HepG2 (cell line): ENCODE data around the gene GCSAM. TPM values are rescaled to one million over a fixed set of nuclear protein-coding genes. Genes with fewer than 3 reads are reported as not detected.

Experiments used
- ATAC-seq: fragments of 200-7000 bp; cut with Tn5 transposase; 3 replicates; pipeline ENCODE4 v1.9.1; 2020; ENCODE audit warnings: mild to moderate bottlenecking, moderate library complexity
- BruUV-seq: library from RNA; stranded (reverse); fragments of 400-500 nt; replicated peaks from 2 replicates; lab custom pipeline; 2021; lab: Mats Ljungman, UMichigan
- CTCF ChIA-PET: fragments of 300-600 bp; formaldehyde crosslinking; extraction: SDS; loops from one replicate; lab custom pipeline; 2021; ENCODE audit warnings: low total read pairs, inconsistent platforms, low intra/inter-chr PET ratio; lab: Yijun Ruan, JAX
- POLR2A ChIA-PET: fragments of 350-600 bp; sonication (Branson Sonifier 250); formaldehyde crosslinking; loops from one replicate; lab custom pipeline; 2020; ENCODE audit warnings: antibody characterized with exemption, inconsistent platforms; lab: Yijun Ruan, JAX
- DNase-seq: peaks from one replicate; pipeline ENCODE4 v3.0.0-alpha.2; 2015; ENCODE audit warnings: low spot score
- FAIRE-seq: peaks from 3 replicates; lab custom pipeline; 2011; peaks lifted over from hg19 to GRCh38; lab: Jason Lieb, UNC
- H2AFZ ChIP-seq: one replicate; pipeline ENCODE4 v1.6.1; 2011; ENCODE audit warnings: low read length, inconsistent platforms
- H3K27ac ChIP-seq: fragments of 300-600 bp; 3 replicates; pipeline ENCODE4 v1.8.0; 2011; ENCODE audit warnings: mixed run types, mild to moderate bottlenecking, mixed read lengths, low read length, inconsistent platforms; ENCODE audit not compliant: insufficient read depth; ENCODE audit errors: extremely low read length
- H3K27me3 ChIP-seq, 2 experiments: fragments of 200-600 bp in 1 of 2; 2 replicates in 1 of 2; 3 replicates in 1 of 2; pipeline versions ENCODE4 v1.6.0 to v1.8.0; 2011; ENCODE audit warnings: low read length in 2 of 2, mild to moderate bottlenecking in 2 of 2, moderate library complexity in 2 of 2, inconsistent platforms in 1 of 2; ENCODE audit not compliant: insufficient read depth in 2 of 2, control insufficient read depth in 1 of 2
- H3K36me3 ChIP-seq, 2 experiments: fragments of 200-600 bp in 1 of 2; replicated peaks in 1 of 2; 2 replicates in 1 of 2; 3 replicates in 1 of 2; pipeline versions ENCODE4 v1.5.1 to v1.8.0; 2011; ENCODE audit warnings: low read length in 2 of 2, inconsistent platforms in 1 of 2; ENCODE audit not compliant: insufficient read depth in 2 of 2, control insufficient read depth in 1 of 2
- H3K4me1 ChIP-seq: 2 replicates; pipeline ENCODE4 v1.5.1; 2012; ENCODE audit warnings: low read length, inconsistent platforms; ENCODE audit not compliant: insufficient read depth
- H3K4me2 ChIP-seq: 2 replicates; pipeline ENCODE4 v1.6.0; 2011; ENCODE audit warnings: low read depth, low read length, inconsistent platforms
- H3K4me3 ChIP-seq, 3 experiments: fragments of 200-600 bp in 1 of 3; sonication (generic), shearing (Covaris generic) in 1 of 3; replicated peaks in 1 of 3; 2 replicates each; pipeline ENCODE4 v1.5.1; 2011 to 2016; ENCODE audit warnings: low read length in 3 of 3, inconsistent platforms in 2 of 3, low read depth in 2 of 3, mild to moderate bottlenecking in 2 of 3, control low read depth in 1 of 3, mixed read lengths in 1 of 3; ENCODE audit not compliant: insufficient read depth in 1 of 3
- H3K79me2 ChIP-seq: one replicate; pipeline ENCODE4 v1.6.1; 2011; ENCODE audit warnings: low read length, inconsistent platforms; ENCODE audit not compliant: insufficient read depth
- H3K9ac ChIP-seq: 2 replicates; pipeline ENCODE4 v1.6.0; 2011; ENCODE audit warnings: mild to moderate bottlenecking, low read depth, low read length, inconsistent platforms; ENCODE audit not compliant: insufficient read depth
- H3K9me3 ChIP-seq: 2 replicates; pipeline ENCODE4 v1.5.1; 2012; ENCODE audit warnings: mild to moderate bottlenecking, low read length
- H4K20me1 ChIP-seq: 2 replicates; pipeline ENCODE4 v1.6.0; 2011; ENCODE audit warnings: inconsistent platforms, mild to moderate bottlenecking, low read length, moderate library complexity; ENCODE audit not compliant: insufficient read depth
- EHMT2 ChIP-seq: fragments of 200-600 bp; sonication (generic); IDR thresholded peaks from 2 replicates; pipeline ENCODE4 v1.7.0; 2017; ENCODE audit warnings: antibody characterized with exemption, low read depth, low read length, borderline replicate concordance
- ESRRA ChIP-seq: sonication (generic); formaldehyde crosslinking; IDR thresholded peaks from 2 replicates; pipeline ENCODE4 v1.5.1; 2020; ENCODE audit warnings: mild to moderate bottlenecking, low read depth, missing genetic modification reagents
- LBX2 ChIP-seq: sonication (generic); formaldehyde crosslinking; IDR thresholded peaks from 2 replicates; pipeline ENCODE4 v1.5.0; 2020; ENCODE audit warnings: missing genetic modification reagents, mild to moderate bottlenecking, borderline replicate concordance
- ZNF292 ChIP-seq: sonication (generic); formaldehyde crosslinking; IDR thresholded peaks from 2 replicates; pipeline ENCODE4 v1.8.1; 2022; ENCODE audit warnings: mild to moderate bottlenecking, low read depth, missing genetic modification reagents, borderline replicate concordance
- ZSCAN29 ChIP-seq: sonication (generic); formaldehyde crosslinking; conservative IDR thresholded peaks from 2 replicates; pipeline ENCODE4 v1.4.0; 2020; ENCODE audit warnings: mild to moderate bottlenecking, missing genetic modification reagents
- WGBS: methylation state at CpG from one replicate; pipeline ENCODE4 v1.1.6; 2017; ENCODE audit warnings: low lambda C conversion rate; 5-methylcytosine and 5-hydroxymethylcytosine counted together
- in situ Hi-C: cut with HindIII; loops from 2 replicates; pipeline ENCODE4 v1.10.0; 2017; ENCODE audit warnings: low pct_unique_long_range_greater_than_20kb; ENCODE audit not compliant: extremely low pct_ligation_motif_present
- intact Hi-C: fragments of 100-400 bp; cut with micrococcal nuclease; formaldehyde crosslinking; loops from one replicate; pipeline ENCODE4 v1.10.0; 2022; ENCODE audit not compliant: unreplicated experiment
- polyA plus RNA-seq, 8 experiments: library from polyadenylated mRNA; depleted of rRNA in 3 of 8; stranded (reverse) in 7 of 8; unstranded in 1 of 8; fragments of >200 nt; fragmentation: Illumina TruSeq in 4 of 8; extraction: Trizol in 4 of 8; gene quantifications; 2 replicates each; pipeline versions ENCODE4 v1.2.1 to v1.2.3, GENCODE V29; 2011 to 2016; ENCODE audit warnings: low read depth in 4 of 8, missing spikeins in 1 of 8, mixed read lengths in 1 of 8; ENCODE audit not compliant: insufficient read depth in 1 of 8
- total RNA-seq, 5 experiments: library from RNA; depleted of rRNA; stranded (reverse); fragments of >200 nt; fragmentation: Illumina TruSeq; extraction: Trizol; gene quantifications; 2 replicates each; pipeline ENCODE4 v1.2.3, GENCODE V29; 2016; ENCODE audit warnings: low read depth in 1 of 5
- TF ChIP-seq, protein P1 (sequence below): sonication (generic); formaldehyde crosslinking; IDR thresholded peaks from 2 replicates; pipeline ENCODE4 v1.4.0; 2020; ENCODE audit warnings: low read depth, mild to moderate bottlenecking, missing genetic modification reagents

GCSAM gene
- total and polyA plus RNA-seq, 2 of the 13 experiments (the other 11 are each of a cell fraction or from before 2014, with no cell fraction given), result not detected

DNA sequence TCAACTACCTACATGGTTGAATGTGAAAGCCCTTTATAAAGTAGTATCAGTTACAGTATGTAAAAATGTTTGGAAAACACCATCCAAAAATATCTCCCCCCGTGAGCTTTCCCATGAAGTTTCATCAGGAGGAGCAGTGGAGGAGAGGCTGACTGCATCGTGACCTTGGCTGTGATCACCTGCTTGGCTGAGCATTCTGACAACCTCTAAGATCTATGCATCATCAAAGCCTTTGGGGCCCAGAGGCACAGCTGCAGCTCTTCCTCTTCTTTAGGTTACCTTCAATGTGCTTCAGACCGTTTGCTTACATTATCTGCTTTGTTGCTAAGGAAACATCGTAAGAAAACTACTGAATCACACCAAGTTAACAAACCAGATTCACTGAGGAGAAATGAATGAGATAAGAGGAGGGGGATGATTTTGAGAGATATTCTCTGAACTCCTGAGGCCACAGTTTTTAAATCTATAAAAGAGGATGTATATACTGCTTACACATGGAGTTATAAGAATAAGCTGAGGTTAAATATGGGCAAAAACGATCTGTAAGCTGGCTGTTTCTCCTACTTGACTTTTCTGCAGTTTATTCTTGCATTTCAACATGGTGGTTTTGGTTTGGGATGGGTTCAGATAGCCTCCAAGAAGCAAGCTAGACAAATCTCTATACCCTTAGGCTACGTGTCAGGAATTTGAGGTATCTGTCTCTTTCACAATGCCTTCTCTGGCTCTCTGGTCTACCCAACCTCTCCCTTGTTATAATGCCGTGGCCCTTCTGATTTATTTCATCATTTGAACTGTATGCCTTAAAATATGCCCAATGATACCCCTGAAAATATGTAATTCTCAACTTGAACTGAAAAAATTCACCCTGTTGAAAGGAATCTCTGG lies 4.0 kb downstream of the GCSAM start:
- no peak overlapping the region for H2AFZ ChIP-seq
- H3K9me3 ChIP-seq, result no peaks in the 10 kb centered on the region
- in situ Hi-C loops (no loop called here), intact Hi-C loops (no loop called here)
- CTCF ChIA-PET, result no interaction called here
- TF ChIP-seq, protein P1, sequence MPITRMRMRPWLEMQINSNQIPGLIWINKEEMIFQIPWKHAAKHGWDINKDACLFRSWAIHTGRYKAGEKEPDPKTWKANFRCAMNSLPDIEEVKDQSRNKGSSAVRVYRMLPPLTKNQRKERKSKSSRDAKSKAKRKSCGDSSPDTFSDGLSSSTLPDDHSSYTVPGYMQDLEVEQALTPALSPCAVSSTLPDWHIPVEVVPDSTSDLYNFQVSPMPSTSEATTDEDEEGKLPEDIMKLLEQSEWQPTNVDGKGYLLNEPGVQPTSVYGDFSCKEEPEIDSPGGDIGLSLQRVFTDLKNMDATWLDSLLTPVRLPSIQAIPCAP (CRISPR knock-in tag), result no peak
- no peak for TF ChIP-seq LBX2 (CRISPR knock-in tag)
- no peak for TF ChIP-seq ZSCAN29
- no peak for TF ChIP-seq ZNF292 (CRISPR knock-in tag)
- no peak for TF ChIP-seq EHMT2
- TF ChIP-seq ESRRA, result no peak
- H3K27ac ChIP-seq, result no peak overlapping the region
- H3K36me3 ChIP-seq, result no peaks in the 10 kb centered on the region
- DNase-seq (no peak), ATAC-seq (no peak), FAIRE-seq (no peak)
- POLR2A ChIA-PET, result no interaction called here
- H3K4me3 ChIP-seq, result no peak overlapping the region
- BruUV-seq, result no TSS peak
- 24% methylated on average over 7 of the region's 7 CpGs for WGBS
- H3K4me1 ChIP-seq, result no peaks in the 10 kb centered on the region
- H3K9ac ChIP-seq, result no peak overlapping the region
- no peak overlapping the region for H3K4me2 ChIP-seq
- H3K27me3 ChIP-seq, result no peaks in the 10 kb centered on the region; a peak in 1 of 5 replicates
- no peaks in the 10 kb centered on the region for H3K79me2 ChIP-seq
- no peaks in the 10 kb centered on the region for H4K20me1 ChIP-seq
